GM21381 (cell line): ENCODE results near the gene SLC10A3.

Source experiments
- ATAC-seq: cut with Tn5 transposase; IDR thresholded peaks from one replicate; pipeline ENCODE4 v1.9.1; 2021; ENCODE audit warnings: mild to moderate bottlenecking, moderate library complexity; ENCODE audit not compliant: unreplicated experiment

Gene SLC10A3

GRCh38 chrX:154441984-154442707 is 48.3 kb downstream of the SLC10A3 start:
- no peak for ATAC-seq

GRCh38 chrX:154441564-154441963 is 48.9 kb downstream of the SLC10A3 start:
- ATAC-seq: no peak

- no peak for ATAC-seq
Measured at GRCh38 chrX:154440623-154441357, 49.6 kb downstream of the SLC10A3 start.

GRCh38 chrX:154439841-154440240 is 50.6 kb downstream of the SLC10A3 start:
- ATAC-seq: no peak

GRCh38 chrX:154437971-154438893 is 52.2 kb downstream of the SLC10A3 start:
- ATAC-seq: no peak
